Measurements from ENCODE around the gene ARHGEF28.
A peak's percentile ranks its signal among the peaks of the same experiment; 100 is the strongest.

Gene ARHGEF28

DNA sequence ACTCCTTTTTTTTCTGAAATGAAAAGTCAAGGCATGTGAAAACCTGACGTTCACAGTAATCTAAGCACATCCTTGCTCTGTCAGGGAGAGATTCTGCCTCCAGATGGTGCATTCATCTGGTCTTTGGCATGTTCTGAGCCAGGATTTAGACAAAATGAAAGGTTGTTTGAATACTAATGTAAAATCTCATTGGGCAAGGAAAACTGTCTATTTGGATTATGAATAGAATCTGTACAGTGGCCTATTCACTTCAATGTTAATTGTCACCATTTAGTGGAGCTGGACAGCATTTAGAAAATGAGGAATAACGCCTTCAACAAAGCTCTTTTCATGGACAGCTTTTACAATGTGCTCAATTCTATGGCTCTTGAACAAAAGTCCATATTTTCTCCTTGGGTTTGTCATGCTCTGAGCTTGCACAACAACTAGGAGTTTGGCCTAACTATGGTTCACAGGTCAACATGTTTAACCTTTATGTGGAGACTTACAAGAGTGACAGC lies 28.9 kb downstream of the ARHGEF28 start:
- peaks cover 14% of the 10 kb centered on the region for H3K79me1 ChIP-seq (replicated peaks; ENCODE audit: low read length, poor library complexity, severe bottlenecking)
- no peak for DNase-seq
- no peak overlapping the region for H4K91ac ChIP-seq (ENCODE audit: low read length)
- no peak overlapping the region for H3K4me3 ChIP-seq (ENCODE audit: insufficient read depth in 1 of 2, low read depth in 1 of 2, low read length in 2 of 2)
- no peaks in the 10 kb centered on the region for H3K27me3 ChIP-seq (ENCODE audit: control insufficient read depth in 1 of 2, insufficient read depth in 1 of 2, low read length in 2 of 2)
- H2AFZ ChIP-seq (ENCODE audit: low read depth, low read length): no peak overlapping the region
- H3K4me1 ChIP-seq (ENCODE audit: control insufficient read depth, insufficient read depth, low read depth, low read length): peaks cover 10% of the 10 kb centered on the region
- no peak overlapping the region for H2BK12ac ChIP-seq (ENCODE audit: low read length in 2 of 2)
- no peak overlapping the region for H3K4ac ChIP-seq (ENCODE audit: low read depth in 1 of 2, low read length in 2 of 2)
- H3K18ac ChIP-seq (ENCODE audit: low read depth in 1 of 2, low read length in 2 of 2): no peak overlapping the region
- H4K8ac ChIP-seq (ENCODE audit: low read length): no peak overlapping the region
- 90% methylated on average over 2 of the region's 2 CpGs for WGBS
- H3K36me3 ChIP-seq (ENCODE audit: control insufficient read depth in 1 of 2, insufficient read depth in 2 of 2, low read depth in 1 of 2, low read length in 2 of 2): peaks cover 0 to 8% of the 10 kb centered on the region in 2 experiments
- no peak overlapping the region for H3K9ac ChIP-seq (ENCODE audit: low read length)
- no peak overlapping the region for H2BK5ac ChIP-seq (ENCODE audit: low read depth, low read length, poor library complexity, severe bottlenecking)
- no peak overlapping the region for H2AK5ac ChIP-seq (ENCODE audit: low read length, severe bottlenecking)
- H2BK120ac ChIP-seq (ENCODE audit: low read depth, low read length): no peak overlapping the region
- no peak overlapping the region for H3K14ac ChIP-seq (ENCODE audit: low read length in 2 of 2)
- H3K27ac ChIP-seq (ENCODE audit: low read length, poor library complexity, severe bottlenecking): no peak overlapping the region
- H3K4me2 ChIP-seq (ENCODE audit: low read length, poor library complexity, severe bottlenecking): no peak overlapping the region
- no peaks in the 10 kb centered on the region for H3K9me3 ChIP-seq (ENCODE audit: control insufficient read depth, low read length)
- no peak overlapping the region for H3K23ac ChIP-seq (ENCODE audit: low read length in 2 of 2)
- H2BK15ac ChIP-seq (ENCODE audit: low read depth, poor library complexity, severe bottlenecking): no peak overlapping the region

DNA sequence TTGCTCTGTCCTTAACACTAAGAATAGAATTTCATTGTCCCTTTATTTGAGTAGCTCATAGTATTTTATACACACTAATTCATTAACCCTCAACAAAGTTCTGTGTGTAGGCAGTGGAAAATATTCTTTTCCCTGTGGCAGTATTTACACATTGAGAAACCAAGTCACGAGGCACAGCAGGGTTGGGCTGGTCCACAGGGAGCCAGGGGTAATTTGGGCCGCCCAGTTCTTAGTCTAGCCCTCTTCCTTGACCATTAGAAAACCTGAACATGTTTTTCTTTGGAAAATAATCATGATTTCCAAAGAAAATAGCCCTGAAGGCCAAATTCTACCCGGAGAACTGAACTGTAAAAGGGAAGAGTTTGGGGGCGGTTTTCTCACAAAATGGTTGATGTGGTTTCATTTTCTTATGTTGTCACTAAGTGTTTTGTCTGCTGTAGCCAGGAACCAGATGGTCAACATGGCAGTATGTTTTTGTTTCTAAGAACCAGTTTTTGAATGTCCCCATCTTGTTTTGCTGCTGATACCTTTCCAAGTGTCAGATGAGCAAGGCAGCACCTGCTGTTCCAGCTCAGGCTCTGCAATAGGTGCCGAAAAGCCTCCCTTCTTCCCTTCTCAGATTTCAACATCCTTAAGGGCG lies 29.6 kb downstream of the ARHGEF28 start:
- Histone ChIP-seq H4K8ac (ENCODE audit: low read length) (no peak overlapping the region), H2BK120ac (ENCODE audit: low read depth, low read length) (no peak overlapping the region), H3K9ac (ENCODE audit: low read length) (no peak overlapping the region), H3K9me3 (ENCODE audit: control insufficient read depth, low read length) (no peaks in the 10 kb centered on the region), H2BK12ac (ENCODE audit: low read length in 2 of 2) (no peak overlapping the region), H2BK5ac (ENCODE audit: low read depth, low read length, poor library complexity, severe bottlenecking) (no peak overlapping the region), H3K4me2 (ENCODE audit: low read length, poor library complexity, severe bottlenecking) (no peak overlapping the region), H4K91ac (ENCODE audit: low read length) (no peak overlapping the region), H3K36me3 (ENCODE audit: control insufficient read depth in 1 of 2, insufficient read depth in 2 of 2, low read depth in 1 of 2, low read length in 2 of 2) (peaks cover 0 to 4% of the 10 kb centered on the region in 2 experiments), H3K4me1 (ENCODE audit: control insufficient read depth, insufficient read depth, low read depth, low read length) (peaks cover 10% of the 10 kb centered on the region), H2BK15ac (ENCODE audit: low read depth, poor library complexity, severe bottlenecking) (no peak overlapping the region), H3K27ac (ENCODE audit: low read length, poor library complexity, severe bottlenecking) (no peak overlapping the region), H2AFZ (ENCODE audit: low read depth, low read length) (no peak overlapping the region), H3K27me3 (ENCODE audit: control insufficient read depth in 1 of 2, insufficient read depth in 1 of 2, low read length in 2 of 2) (no peaks in the 10 kb centered on the region), H3K4ac (ENCODE audit: low read depth in 1 of 2, low read length in 2 of 2) (no peak overlapping the region), H3K14ac (ENCODE audit: low read length in 2 of 2) (no peak overlapping the region), H3K18ac (ENCODE audit: low read depth in 1 of 2, low read length in 2 of 2) (no peak overlapping the region), H2AK5ac (ENCODE audit: low read length, severe bottlenecking) (peak overlapping the region; percentile 51), H3K79me1 (replicated peaks; ENCODE audit: low read length, poor library complexity, severe bottlenecking) (peaks cover 14% of the 10 kb centered on the region), H3K4me3 (ENCODE audit: insufficient read depth in 1 of 2, low read depth in 1 of 2, low read length in 2 of 2) (no peak overlapping the region), H3K23ac (ENCODE audit: low read length in 2 of 2) (no peak overlapping the region)
- no peak for DNase-seq
- WGBS: 98% methylated on average over 6 of the region's 6 CpGs

DNA sequence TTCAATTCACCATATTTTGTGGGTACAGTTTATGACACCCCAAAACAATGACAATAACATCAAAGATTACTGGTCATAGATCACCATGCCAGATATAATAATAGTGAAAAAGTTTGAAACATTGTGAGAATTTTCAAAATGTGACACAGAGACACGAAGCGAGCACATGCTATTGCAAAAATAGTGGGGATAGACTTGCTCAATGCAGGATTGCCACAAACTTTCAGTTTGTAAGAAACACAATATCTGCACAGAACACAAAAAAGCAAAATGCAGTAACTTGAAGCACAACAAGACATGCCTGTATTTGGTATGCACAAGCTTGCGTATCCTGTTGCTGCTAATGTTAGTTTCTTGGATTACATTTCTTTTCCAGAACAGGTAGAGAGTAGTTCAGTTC lies 35.8 kb downstream of the ARHGEF28 start:
- H3K4me1 ChIP-seq (ENCODE audit: control insufficient read depth, insufficient read depth, low read depth, low read length): peaks cover 10% of the 10 kb centered on the region
- H4K91ac ChIP-seq (ENCODE audit: low read length): no peak overlapping the region
- no peak overlapping the region for H3K18ac ChIP-seq (ENCODE audit: low read depth in 1 of 2, low read length in 2 of 2)
- no peak for DNase-seq
- no peak overlapping the region for H3K4me3 ChIP-seq (ENCODE audit: insufficient read depth in 1 of 2, low read depth in 1 of 2, low read length in 2 of 2)
- no peak overlapping the region for H2BK12ac ChIP-seq (ENCODE audit: low read length in 2 of 2)
- H3K23ac ChIP-seq (ENCODE audit: low read length in 2 of 2): no peak overlapping the region
- peaks cover 4% of the 10 kb centered on the region for H3K79me1 ChIP-seq (replicated peaks; ENCODE audit: low read length, poor library complexity, severe bottlenecking)
- H4K8ac ChIP-seq (ENCODE audit: low read length): no peak overlapping the region
- no peak overlapping the region for H3K9ac ChIP-seq (ENCODE audit: low read length)
- no peak overlapping the region for H2BK15ac ChIP-seq (ENCODE audit: low read depth, poor library complexity, severe bottlenecking)
- H2AK5ac ChIP-seq (ENCODE audit: low read length, severe bottlenecking): no peak overlapping the region
- H3K27me3 ChIP-seq (ENCODE audit: control insufficient read depth in 1 of 2, insufficient read depth in 1 of 2, low read length in 2 of 2): no peaks in the 10 kb centered on the region
- H3K4ac ChIP-seq (ENCODE audit: low read depth in 1 of 2, low read length in 2 of 2): no peak overlapping the region
- WGBS: 100% methylated on average over 3 of the region's 3 CpGs
- H2BK120ac ChIP-seq (ENCODE audit: low read depth, low read length): no peak overlapping the region
- H3K4me2 ChIP-seq (ENCODE audit: low read length, poor library complexity, severe bottlenecking): no peak overlapping the region
- no peaks in the 10 kb centered on the region for H3K9me3 ChIP-seq (ENCODE audit: control insufficient read depth, low read length)
- no peaks in the 10 kb centered on the region for H3K36me3 ChIP-seq (ENCODE audit: control insufficient read depth in 1 of 2, insufficient read depth in 2 of 2, low read depth in 1 of 2, low read length in 2 of 2)
- no peak overlapping the region for H2AFZ ChIP-seq (ENCODE audit: low read depth, low read length)
- H3K14ac ChIP-seq (ENCODE audit: low read length in 2 of 2): no peak overlapping the region
- H2BK5ac ChIP-seq (ENCODE audit: low read depth, low read length, poor library complexity, severe bottlenecking): no peak overlapping the region
- peak overlapping the region; percentile 10 for H3K27ac ChIP-seq (ENCODE audit: low read length, poor library complexity, severe bottlenecking)

DNA sequence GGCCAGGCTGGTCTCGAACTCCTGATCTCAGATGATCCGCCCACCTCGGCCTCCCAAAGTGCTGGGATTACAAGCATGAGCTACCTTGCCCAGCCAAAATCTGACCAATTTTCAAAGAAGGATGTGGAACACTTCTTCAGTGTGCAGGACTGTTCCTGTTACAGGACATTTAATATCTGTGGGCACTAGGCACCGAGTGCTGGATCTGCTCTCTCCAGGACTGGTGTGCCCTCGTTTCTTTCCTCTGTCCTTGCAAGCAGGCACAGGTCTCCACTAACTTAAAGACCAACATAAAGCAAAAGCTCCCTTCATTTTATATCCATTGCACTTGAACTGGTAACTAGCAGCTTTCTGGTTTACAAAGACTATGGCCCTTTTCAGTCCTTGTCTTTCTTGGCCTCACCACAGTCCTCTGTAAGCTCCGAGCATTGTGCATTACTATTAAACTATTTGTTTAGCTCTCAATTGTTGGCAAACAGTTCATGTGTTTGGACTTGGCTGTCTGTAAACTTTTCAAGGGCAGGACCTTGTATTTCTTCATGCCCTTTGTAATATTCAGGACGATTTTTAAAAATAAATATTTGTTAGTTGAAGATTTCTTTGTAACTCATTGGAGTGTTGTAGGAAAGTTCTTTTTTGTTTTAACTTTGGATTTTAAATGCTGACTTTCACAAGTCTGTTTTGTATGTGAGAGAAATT lies 37.3 kb downstream of the ARHGEF28 start:
- Histone ChIP-seq H3K14ac (ENCODE audit: low read length in 2 of 2) (no peak overlapping the region), H4K8ac (ENCODE audit: low read length) (no peak overlapping the region), H3K18ac (ENCODE audit: low read depth in 1 of 2, low read length in 2 of 2) (no peak overlapping the region), H3K9me3 (ENCODE audit: control insufficient read depth, low read length) (no peaks in the 10 kb centered on the region), H2BK15ac (ENCODE audit: low read depth, poor library complexity, severe bottlenecking) (no peak overlapping the region), H2AFZ (ENCODE audit: low read depth, low read length) (no peak overlapping the region), H3K36me3 (ENCODE audit: control insufficient read depth in 1 of 2, insufficient read depth in 2 of 2, low read depth in 1 of 2, low read length in 2 of 2) (no peaks in the 10 kb centered on the region), H2AK5ac (ENCODE audit: low read length, severe bottlenecking) (no peak overlapping the region), H2BK5ac (ENCODE audit: low read depth, low read length, poor library complexity, severe bottlenecking) (no peak overlapping the region), H3K4me3 (ENCODE audit: insufficient read depth in 1 of 2, low read depth in 1 of 2, low read length in 2 of 2) (no peak overlapping the region), H3K4ac (ENCODE audit: low read depth in 1 of 2, low read length in 2 of 2) (no peak overlapping the region), H3K23ac (ENCODE audit: low read length in 2 of 2) (no peak overlapping the region), H3K27me3 (ENCODE audit: control insufficient read depth in 1 of 2, insufficient read depth in 1 of 2, low read length in 2 of 2) (no peaks in the 10 kb centered on the region), H2BK12ac (ENCODE audit: low read length in 2 of 2) (no peak overlapping the region), H4K91ac (ENCODE audit: low read length) (no peak overlapping the region), H3K9ac (ENCODE audit: low read length) (no peak overlapping the region), H2BK120ac (ENCODE audit: low read depth, low read length) (no peak overlapping the region), H3K27ac (ENCODE audit: low read length, poor library complexity, severe bottlenecking) (peak overlapping the region; percentile 42), H3K4me1 (ENCODE audit: control insufficient read depth, insufficient read depth, low read depth, low read length) (peaks cover 11% of the 10 kb centered on the region), H3K79me1 (replicated peaks; ENCODE audit: low read length, poor library complexity, severe bottlenecking) (peaks cover 5% of the 10 kb centered on the region), H3K4me2 (ENCODE audit: low read length, poor library complexity, severe bottlenecking) (no peak overlapping the region)
- 95% methylated on average over 7 of the region's 7 CpGs for WGBS
- no peak for DNase-seq

Measured in mesenchymal stem cell (in vitro differentiated cells and primary cell).